Subcutaneous adipose tissue (tissue), 4 donors: ENCODE results near the gene CEP19. TPM values are rescaled to one million over a fixed set of nuclear protein-coding genes. Genes with fewer than 3 reads are reported as not detected.

Source experiments
- CTCF ChIP-seq: fragments of 450-650 bp; IDR thresholded peaks from one replicate; pipeline ENCODE4 v1.5.1; 2016; ENCODE audit warnings: low read depth, mild to moderate bottlenecking, control low read depth, antibody characterized with exemption, moderate library complexity
- small RNA-seq: library from RNA; depleted of rRNA; stranded (forward); fragments of <200 nt; gene quantifications from one replicate; pipeline ENCODE3, GENCODE V24; 2016
- total RNA-seq, 4 donors: library from RNA; depleted of rRNA; stranded (reverse); fragments of >200 nt; gene quantifications; one replicate each; pipeline ENCODE4 v1.1.0, GENCODE V29; 2016

The CEP19 gene
- total RNA-seq, 4 donors from 2014 or later, result 1.5 to 3.3 (median 1.9) TPM

- no peak for TF ChIP-seq CTCF
Measured at GRCh38 chr3:196660381-196661166, 51.5 kb downstream of the CEP19 start.

GRCh38 chr3:196659901-196660351, 52.1 kb downstream of the CEP19 start:
- no peak for TF ChIP-seq CTCF

Small RNAs within 50 kb of the gene (small RNA-seq; reads per million reads assigned to genes)
- gene RNU4-89P (not detected), gene RNU6-646P (not detected)

Other genes with a start within 250 kb of the CEP19 start
- 10 to 100 TPM; 23.1 to 31.3 (median 29.0) TPM for gene RNF168, start 208.5 kb downstream of the CEP19 start, total RNA-seq
- gene SMCO1, start 196.9 kb downstream of the CEP19 start, total RNA-seq, result not detected
- gene WDR53, start 143.7 kb downstream of the CEP19 start, total RNA-seq, result 10 to 100 TPM in 1 of 4 donors, 1 to 10 TPM in 3; 1.6 to 11.5 (median 5.9) TPM
- 1 to 10 TPM; 6.6 to 9.5 (median 7.4) TPM for gene FBXO45, start 143.6 kb downstream of the CEP19 start, total RNA-seq
- 10 to 100 TPM in 3 of 4 donors, 1 to 10 TPM in 1; 7.9 to 22.3 (median 13.4) TPM for gene NRROS, start 72.6 kb downstream of the CEP19 start, total RNA-seq
- gene PIGX, start 127 bp upstream of the CEP19 start, total RNA-seq, result 10 to 100 TPM; 20.0 to 26.0 (median 22.7) TPM
- gene PAK2, start 27.6 kb upstream of the CEP19 start, total RNA-seq, result 100 to 1,000 TPM in 1 of 4 donors, 10 to 100 TPM in 3; 69.3 to 127 (median 74.7) TPM
- 10 to 100 TPM; 35.7 to 48.3 (median 45.1) TPM for gene SENP5, start 155.7 kb upstream of the CEP19 start, total RNA-seq
- 10 to 100 TPM; 35.7 to 41.4 (median 37.8) TPM for gene NCBP2, start 230.3 kb upstream of the CEP19 start, total RNA-seq